Measurements from ENCODE around the gene SLITRK5. TPM values are rescaled to one million over a fixed set of nuclear protein-coding genes. Genes with fewer than 3 reads are reported as not detected.
A peak's percentile ranks its signal among the peaks of the same experiment; 100 is the strongest.

SLITRK5 gene, protein sequence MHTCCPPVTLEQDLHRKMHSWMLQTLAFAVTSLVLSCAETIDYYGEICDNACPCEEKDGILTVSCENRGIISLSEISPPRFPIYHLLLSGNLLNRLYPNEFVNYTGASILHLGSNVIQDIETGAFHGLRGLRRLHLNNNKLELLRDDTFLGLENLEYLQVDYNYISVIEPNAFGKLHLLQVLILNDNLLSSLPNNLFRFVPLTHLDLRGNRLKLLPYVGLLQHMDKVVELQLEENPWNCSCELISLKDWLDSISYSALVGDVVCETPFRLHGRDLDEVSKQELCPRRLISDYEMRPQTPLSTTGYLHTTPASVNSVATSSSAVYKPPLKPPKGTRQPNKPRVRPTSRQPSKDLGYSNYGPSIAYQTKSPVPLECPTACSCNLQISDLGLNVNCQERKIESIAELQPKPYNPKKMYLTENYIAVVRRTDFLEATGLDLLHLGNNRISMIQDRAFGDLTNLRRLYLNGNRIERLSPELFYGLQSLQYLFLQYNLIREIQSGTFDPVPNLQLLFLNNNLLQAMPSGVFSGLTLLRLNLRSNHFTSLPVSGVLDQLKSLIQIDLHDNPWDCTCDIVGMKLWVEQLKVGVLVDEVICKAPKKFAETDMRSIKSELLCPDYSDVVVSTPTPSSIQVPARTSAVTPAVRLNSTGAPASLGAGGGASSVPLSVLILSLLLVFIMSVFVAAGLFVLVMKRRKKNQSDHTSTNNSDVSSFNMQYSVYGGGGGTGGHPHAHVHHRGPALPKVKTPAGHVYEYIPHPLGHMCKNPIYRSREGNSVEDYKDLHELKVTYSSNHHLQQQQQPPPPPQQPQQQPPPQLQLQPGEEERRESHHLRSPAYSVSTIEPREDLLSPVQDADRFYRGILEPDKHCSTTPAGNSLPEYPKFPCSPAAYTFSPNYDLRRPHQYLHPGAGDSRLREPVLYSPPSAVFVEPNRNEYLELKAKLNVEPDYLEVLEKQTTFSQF
- total RNA-seq: under 1 TPM; 0.62 to 0.77 TPM

DNA sequence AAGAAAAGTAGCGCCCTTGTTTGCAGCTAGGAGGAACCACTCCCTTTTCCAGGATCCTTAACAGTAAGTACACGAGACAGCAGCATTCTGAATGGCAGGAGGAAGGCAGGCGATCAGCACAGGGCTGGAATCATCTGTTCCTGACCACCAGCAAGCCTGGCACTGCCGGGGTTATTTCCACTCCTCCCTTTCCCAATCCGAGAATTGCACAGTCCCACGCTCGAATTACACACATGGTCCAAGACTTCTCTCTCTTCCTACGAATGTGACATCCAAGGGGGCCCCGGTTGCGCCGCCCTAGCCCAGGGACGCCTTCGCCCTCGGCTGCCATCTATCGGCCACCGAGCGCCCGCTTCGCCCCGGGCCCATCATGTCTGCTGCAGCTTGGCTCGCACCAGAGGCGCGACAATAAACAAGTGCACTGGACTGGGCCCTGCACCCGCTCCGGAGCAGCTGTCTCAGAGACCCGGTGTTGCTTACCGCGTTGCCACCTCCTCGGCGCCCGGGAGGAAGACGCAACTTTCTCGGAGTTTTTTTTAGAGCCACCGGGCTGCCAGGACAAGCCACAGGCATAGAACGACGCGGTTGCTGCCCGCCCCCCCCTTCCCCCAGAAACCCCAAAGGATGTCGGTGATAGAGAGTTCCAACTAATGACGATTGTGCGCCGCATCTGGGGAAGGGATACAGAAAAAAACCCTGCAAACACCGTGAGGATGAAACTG is at the start of gene SLITRK5:
TSS of gene SLITRK5 (plus strand) at position 341 of the 722 bp plus-strand sequence. CDS start 4,018 bp downstream, outside the sequence.
- peaks cover 7% of the 10 kb centered on the region for H3K27me3 ChIP-seq (replicated peaks; ENCODE audit: insufficient read depth)
- TF ChIP-seq CTCF (IDR thresholded peaks at IDR 0.05) (peak; percentile 31 to 64 (median 52)), POLR2A (IDR thresholded peaks at IDR 0.05) (no peak)
- intact Hi-C loops (cut with DNase I): no loop called here
- no peaks in the 10 kb centered on the region for H3K4me1 ChIP-seq (replicated peaks)
- H3K27ac ChIP-seq: peak within 1 kb of the TSS; percentile 22 to 62
- WGBS: 0% methylated on average over 43 of the region's 43 CpGs
- no peaks in the 10 kb centered on the region for H3K36me3 ChIP-seq
- H3K4me3 ChIP-seq: peak within 1 kb of the TSS; percentile 33 to 46
- DNase-seq (ENCODE audit: low spot score): peak; percentile 69
- H3K9me3 ChIP-seq: no peaks in the 10 kb centered on the region

GRCh38 chr13:87622971-87623370 is 48.2 kb upstream of the SLITRK5 start:
- H3K27me3 ChIP-seq (replicated peaks; ENCODE audit: insufficient read depth): no peaks in the 10 kb centered on the region
- 25% methylated on average over 1 of the region's 1 CpG for WGBS
- no peak overlapping the region for H3K4me3 ChIP-seq
- no peak for DNase-seq (ENCODE audit: low spot score)
- no peak overlapping the region for H3K27ac ChIP-seq
- H3K9me3 ChIP-seq: no peaks in the 10 kb centered on the region
- H3K36me3 ChIP-seq: no peaks in the 10 kb centered on the region
- TF ChIP-seq POLR2AphosphoS5 (IDR thresholded peaks at IDR 0.05) (no peak), POLR2A (IDR thresholded peaks at IDR 0.05) (no peak), CTCF (IDR thresholded peaks at IDR 0.05) (no peak)
- no peaks in the 10 kb centered on the region for H3K4me1 ChIP-seq (replicated peaks)
- intact Hi-C loops (cut with DNase I): no loop called here

DNA sequence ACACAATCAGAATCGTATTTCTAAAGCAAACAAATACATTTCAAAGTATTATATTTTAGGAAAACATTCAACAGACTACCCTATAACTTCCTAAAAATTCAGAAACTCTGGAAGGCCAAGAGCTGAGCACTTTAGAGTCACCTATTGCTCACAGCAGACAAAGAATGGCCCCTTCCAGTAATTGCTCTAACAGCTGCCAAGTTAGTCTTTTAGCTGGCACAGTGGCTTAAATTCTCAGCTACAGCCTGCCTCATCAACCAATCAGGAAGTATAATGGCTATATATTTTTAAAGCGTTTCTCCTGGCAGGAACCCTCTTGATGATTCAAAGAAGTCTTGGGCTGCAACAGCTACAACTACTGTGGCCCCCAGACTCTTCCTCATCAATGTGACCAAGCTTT is 14.9 kb upstream of the SLITRK5 start:
- intact Hi-C loops (cut with DNase I): no loop called here
- 3% methylated on average over 2 of the region's 2 CpGs for WGBS
- no peaks in the 10 kb centered on the region for H3K27me3 ChIP-seq (replicated peaks; ENCODE audit: insufficient read depth)
- no peaks in the 10 kb centered on the region for H3K9me3 ChIP-seq
- no peaks in the 10 kb centered on the region for H3K36me3 ChIP-seq
- TF ChIP-seq CTCF (IDR thresholded peaks at IDR 0.05): no peak
- no peak for TF ChIP-seq POLR2A (IDR thresholded peaks at IDR 0.05)
- no peak for TF ChIP-seq POLR2AphosphoS5 (IDR thresholded peaks at IDR 0.05)
- H3K27ac ChIP-seq: no peak overlapping the region
- no peaks in the 10 kb centered on the region for H3K4me1 ChIP-seq (replicated peaks)
- no peak overlapping the region for H3K4me3 ChIP-seq
- DNase-seq (ENCODE audit: low spot score): no peak

GRCh38 chr13:87661471-87661870 is 9.7 kb upstream of the SLITRK5 start:
- Histone ChIP-seq H3K9me3 (no peaks in the 10 kb centered on the region), H3K27me3 (replicated peaks; ENCODE audit: insufficient read depth) (no peaks in the 10 kb centered on the region), H3K4me1 (replicated peaks) (no peaks in the 10 kb centered on the region), H3K4me3 (no peak overlapping the region), H3K27ac (no peak overlapping the region), H3K36me3 (no peaks in the 10 kb centered on the region)
- WGBS: 39% methylated on average over 3 of the region's 3 CpGs
- intact Hi-C loops (cut with DNase I): no loop called here
- no peak for DNase-seq (ENCODE audit: low spot score)
- TF ChIP-seq POLR2AphosphoS5 (IDR thresholded peaks at IDR 0.05) (no peak), CTCF (IDR thresholded peaks at IDR 0.05) (no peak), POLR2A (IDR thresholded peaks at IDR 0.05) (no peak)
